Spinal cord (tissue), 10 donors: ENCODE data around the gene PCBP4. TPM values are rescaled to one million over a fixed set of nuclear protein-coding genes. Genes with fewer than 3 reads are reported as not detected.
"Not testable (repeated sequence)": the region's sequence is repeated elsewhere in the genome, so short reads cannot be mapped to it uniquely, and the experiment has no call there.

Experiments
- DNase-seq, 6 donors: peaks; one replicate each; pipeline versions ENCODE4 v3.0.0 to v3.0.0-alpha.2; 2013 to 2015; ENCODE audit warnings: low spot score in 6 of 6, low read depth in 4 of 6
- H3K27ac ChIP-seq: one replicate; pipeline ENCODE4 v1.5.1; 2013; ENCODE audit warnings: low read depth, low read length, control low read depth
- H3K27me3 ChIP-seq: one replicate; pipeline ENCODE4 v1.6.1; 2013; ENCODE audit warnings: low read length; ENCODE audit not compliant: control insufficient read depth, insufficient read depth
- H3K36me3 ChIP-seq: one replicate; pipeline ENCODE4 v1.6.1; 2013; ENCODE audit warnings: low read length; ENCODE audit not compliant: control insufficient read depth, insufficient read depth
- H3K4me1 ChIP-seq: one replicate; pipeline ENCODE4 v1.6.1; 2013; ENCODE audit warnings: low read length; ENCODE audit not compliant: control insufficient read depth, insufficient read depth
- H3K4me3 ChIP-seq: one replicate; pipeline ENCODE4 v1.5.1; 2013; ENCODE audit warnings: low read depth, low read length, control low read depth
- H3K9me3 ChIP-seq: one replicate; pipeline ENCODE4 v1.6.1; 2013; ENCODE audit warnings: low read length; ENCODE audit not compliant: control insufficient read depth, insufficient read depth
- WGBS: methylation state at CpG from one replicate; pipeline ENCODE4 v1.1.5; 2013; ENCODE audit warnings: missing lambda C conversion rate; ENCODE audit not compliant: insufficient coverage; 5-methylcytosine and 5-hydroxymethylcytosine counted together
- polyA plus RNA-seq, 2 donors: library from polyadenylated mRNA; unstranded; fragments of 120-200 nt; gene quantifications; one replicate each; pipeline ENCODE4 v1.2.1, GENCODE V29; 2013; ENCODE audit not compliant: insufficient read length in 2 of 2
- small RNA-seq: library from RNA; depleted of rRNA; stranded (forward); fragments of <200 nt; gene quantifications from one replicate; pipeline ENCODE3, GENCODE V24; 2014; ENCODE audit warnings: low replicate concordance
- total RNA-seq, 2 donors: library from RNA; depleted of rRNA in 1 of 2; stranded (reverse); fragments of 120-200 nt in 1 of 2; fragments of >200 nt in 1 of 2; gene quantifications; one replicate each; pipeline versions ENCODE4 v1.2.3 to v1.2.4, GENCODE V29; 2013 to 2014
- donor health status: healthy.

Gene PCBP4
- total and polyA plus RNA-seq, 4 donors, result 53.5 to 271 (median 159) TPM

GRCh38 chr3:51928981-51929380 lies 38.3 kb downstream of the PCBP4 start:
- H3K27me3 ChIP-seq, H3K9me3 ChIP-seq, H3K4me3 ChIP-seq, H3K4me1 ChIP-seq, H3K27ac ChIP-seq, DNase-seq: not testable (repeated sequence)
- 86% methylated on average over 3 of the region's 3 CpGs for WGBS
- H3K36me3 ChIP-seq, result peaks cover 27% of the 10 kb centered on the region

DNA sequence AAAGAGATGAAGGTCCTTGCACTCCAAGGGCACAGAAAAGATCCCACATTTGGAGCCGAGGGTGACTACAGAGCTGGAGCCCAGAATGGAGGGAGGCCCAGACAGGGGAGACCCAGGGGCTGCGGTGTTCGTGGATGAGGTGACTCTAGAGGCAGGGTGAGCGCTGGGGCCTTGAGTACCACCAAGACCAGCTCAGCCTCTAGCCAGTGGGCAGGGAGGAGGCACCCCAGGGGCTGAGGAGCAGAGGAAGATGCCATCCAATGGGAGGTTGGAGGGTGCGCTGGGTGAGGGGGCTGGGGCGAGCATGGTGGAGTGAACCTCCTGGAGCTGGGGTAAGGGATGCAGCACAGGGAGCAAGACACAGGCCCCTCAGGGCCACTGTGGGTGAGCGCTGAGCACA lies 38.8 kb downstream of the PCBP4 start:
- no peak overlapping the region for H3K4me3 ChIP-seq
- no peak for DNase-seq
- no peak overlapping the region for H3K27ac ChIP-seq
- no peaks in the 10 kb centered on the region for H3K4me1 ChIP-seq
- no peaks in the 10 kb centered on the region for H3K27me3 ChIP-seq
- H3K9me3 ChIP-seq, result no peaks in the 10 kb centered on the region
- WGBS, result 94% methylated on average over 6 of the region's 7 CpGs
- peaks cover 22% of the 10 kb centered on the region for H3K36me3 ChIP-seq

DNA sequence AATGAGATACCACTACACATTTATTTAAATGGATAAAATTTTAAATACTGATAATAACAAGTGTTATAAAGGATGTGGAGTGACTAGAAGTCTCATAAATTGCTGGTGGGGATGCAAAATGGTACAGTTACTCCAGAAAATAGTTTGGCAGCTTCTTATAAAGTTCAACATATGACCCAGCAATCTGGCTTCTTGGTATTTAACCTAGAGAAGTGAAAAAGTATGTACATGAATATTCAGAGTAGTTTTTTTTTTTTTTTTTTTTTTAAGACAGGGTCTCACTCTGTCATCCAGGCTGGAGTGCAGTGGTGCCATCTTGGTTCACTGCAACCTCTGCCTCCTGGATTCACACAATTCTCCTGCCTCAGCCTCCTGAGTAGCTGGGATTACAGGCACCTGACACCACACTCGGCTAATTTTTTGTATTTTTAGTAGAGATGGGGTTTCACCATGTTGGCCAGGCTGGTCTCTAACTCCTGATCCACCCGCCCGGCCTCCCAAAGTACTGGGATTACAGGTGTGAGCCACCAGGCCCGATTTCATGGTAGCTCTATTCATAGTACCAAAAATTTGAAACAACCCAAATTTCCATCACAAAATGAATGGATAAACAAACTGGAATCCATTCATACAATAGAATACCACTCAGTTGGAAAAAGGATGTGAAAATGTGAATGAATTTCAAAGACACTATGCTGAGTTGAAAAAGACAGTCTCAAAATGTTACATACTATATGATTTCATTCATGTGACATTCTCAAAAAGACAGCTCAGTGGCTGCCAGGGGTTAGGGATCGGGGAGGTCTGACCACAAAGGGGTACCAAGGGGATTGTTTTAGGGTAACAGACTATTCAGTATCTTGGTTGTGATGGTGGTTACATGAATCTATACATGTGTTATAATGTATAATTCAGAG lies 39.9 kb downstream of the PCBP4 start:
- peaks cover 11% of the 10 kb centered on the region for H3K36me3 ChIP-seq
- no CpG with 5 or more reads among the region's 5 CpGs for WGBS
- no peak for DNase-seq

DNA sequence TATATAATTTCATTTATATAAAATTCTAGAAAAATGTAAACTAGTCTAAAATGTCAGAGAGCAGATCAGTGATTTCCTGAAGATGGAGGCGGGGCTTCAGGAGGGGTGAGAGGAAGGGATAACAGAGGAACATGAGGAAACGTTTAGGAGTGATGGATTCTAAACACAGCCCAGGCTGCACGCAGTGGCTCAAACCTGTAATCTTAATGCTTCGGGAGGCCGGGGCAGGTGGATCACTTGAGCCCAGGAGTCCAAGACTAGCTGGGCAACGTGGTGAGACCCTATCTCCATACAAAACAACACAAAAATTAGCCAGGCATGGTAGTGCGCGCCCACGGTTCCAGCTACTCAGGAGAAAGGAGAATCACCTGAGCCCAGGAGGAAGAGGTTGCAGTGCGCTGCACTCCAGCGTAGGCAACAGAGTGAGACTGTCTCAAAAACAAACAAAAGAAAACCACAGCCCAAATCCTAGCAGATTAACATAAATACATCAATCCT lies 46.1 kb downstream of the PCBP4 start:
- Histone ChIP-seq H3K27ac (no peak overlapping the region), H3K27me3 (no peaks in the 10 kb centered on the region), H3K4me1 (no peaks in the 10 kb centered on the region), H3K9me3 (no peaks in the 10 kb centered on the region), H3K36me3 (no peaks in the 10 kb centered on the region), H3K4me3 (no peak overlapping the region)
- 87% methylated on average over 9 of the region's 11 CpGs for whole genome bisulfite sequencing
- no peak for DNase-seq

More for the DNA sequence above, 39.9 kb downstream of the PCBP4 start:
- no peak overlapping the region for H3K27ac ChIP-seq
- H3K4me3 ChIP-seq, result no peak overlapping the region
- H3K4me1 ChIP-seq, result no peaks in the 10 kb centered on the region
- no peaks in the 10 kb centered on the region for H3K27me3 ChIP-seq
- no peaks in the 10 kb centered on the region for H3K9me3 ChIP-seq

DNA sequence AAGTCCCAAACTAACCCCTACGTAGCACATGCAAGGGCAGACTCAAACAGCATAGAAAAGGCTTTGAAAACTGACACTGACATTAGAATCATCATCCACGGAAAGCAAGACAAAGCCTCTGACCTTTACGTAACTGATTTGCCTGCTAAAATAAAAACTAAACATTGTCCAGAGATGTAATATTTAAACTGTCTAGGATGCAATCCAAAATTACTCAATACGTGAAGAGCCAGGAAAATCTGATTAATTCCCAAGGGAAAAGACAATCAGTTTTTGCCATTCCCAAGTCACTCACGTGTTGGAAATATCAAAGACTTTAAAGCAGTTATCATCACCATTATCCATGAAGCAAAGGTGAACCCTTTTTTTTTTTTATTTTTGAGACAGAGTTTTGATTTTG lies 50.8 kb downstream of the PCBP4 start:
- no peaks in the 10 kb centered on the region for H3K9me3 ChIP-seq
- no peaks in the 10 kb centered on the region for H3K27me3 ChIP-seq
- H3K4me1 ChIP-seq, result no peaks in the 10 kb centered on the region
- no peak overlapping the region for H3K4me3 ChIP-seq
- no peak for DNase-seq
- no peak overlapping the region for H3K27ac ChIP-seq
- 0% methylated on average over 1 of the region's 5 CpGs for WGBS
- H3K36me3 ChIP-seq, result no peaks in the 10 kb centered on the region

DNA sequence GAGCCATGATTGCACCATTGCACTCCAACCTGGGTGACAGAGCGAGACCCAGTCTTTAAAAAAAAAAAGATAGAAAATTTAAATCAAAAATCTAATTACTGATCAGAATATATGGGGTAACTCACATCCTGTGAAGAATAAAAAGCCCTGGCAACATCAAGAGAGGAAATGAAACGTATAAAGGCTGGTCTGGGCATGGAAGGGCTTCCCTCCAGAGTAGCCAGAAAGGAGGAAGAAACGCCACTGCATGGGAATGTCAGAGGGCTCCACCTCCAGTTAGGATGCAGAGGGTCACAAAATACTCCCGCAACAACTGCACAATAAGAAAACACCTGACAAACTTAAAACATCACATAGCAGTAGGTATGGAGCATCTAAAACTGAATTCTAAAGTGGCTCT lies 59.2 kb downstream of the PCBP4 start:
- Histone ChIP-seq H3K4me3 (no peak overlapping the region), H3K9me3 (no peaks in the 10 kb centered on the region), H3K27me3 (no peaks in the 10 kb centered on the region), H3K36me3 (no peaks in the 10 kb centered on the region), H3K4me1 (no peaks in the 10 kb centered on the region), H3K27ac (no peak overlapping the region)
- DNase-seq, result no peak
- WGBS, result 60% methylated on average over 1 of the region's 4 CpGs

Small RNAs within 50 kb of the gene (small RNA-seq; reads per million reads assigned to genes)
- gene AC115284.1, result not detected

Other genes starting within 250 kb of the PCBP4 start
- gene IQCF6, start 188.2 kb downstream of the PCBP4 start, total RNA-seq, result not detected
- gene IQCF6, start 188.2 kb downstream of the PCBP4 start, polyA plus RNA-seq, result not detected
- gene IQCF2, start 105.8 kb downstream of the PCBP4 start, total RNA-seq, result not detected
- not detected for gene IQCF2, start 105.8 kb downstream of the PCBP4 start, polyA plus RNA-seq
- not detected for gene IQCF5, start 91.9 kb downstream of the PCBP4 start, total RNA-seq
- gene IQCF5, start 91.9 kb downstream of the PCBP4 start, polyA plus RNA-seq, result not detected
- not detected for gene IQCF1, start 64.1 kb downstream of the PCBP4 start, total RNA-seq
- gene IQCF1, start 64.1 kb downstream of the PCBP4 start, polyA plus RNA-seq, result under 1 TPM in 1 of 2 donors, not detected in 1; 0.39 TPM
- 10 to 100 TPM; 10.2 to 16.8 TPM for gene RRP9, start 25.6 kb downstream of the PCBP4 start, total RNA-seq
- gene RRP9, start 25.6 kb downstream of the PCBP4 start, polyA plus RNA-seq, result 10 to 100 TPM; 18.6 to 22.7 TPM
- gene PARP3, start 25.1 kb downstream of the PCBP4 start, total RNA-seq, result 10 to 100 TPM in 1 of 2 donors, 1 to 10 TPM in 1; 5.9 to 13.2 TPM
- 10 to 100 TPM; 11.6 to 14.7 TPM for gene PARP3, start 25.1 kb downstream of the PCBP4 start, polyA plus RNA-seq
- 1 to 10 TPM; 1.2 to 4.6 TPM for gene GPR62, start 12.1 kb downstream of the PCBP4 start, total RNA-seq
- gene GPR62, start 12.1 kb downstream of the PCBP4 start, polyA plus RNA-seq, result 1 to 10 TPM; 2.5 to 2.9 TPM
- gene ABHD14B, start 6.6 kb upstream of the PCBP4 start, total RNA-seq, result 10 to 100 TPM in 1 of 2 donors, 1 to 10 TPM in 1; 5.9 to 24.0 TPM
- 10 to 100 TPM; 13.5 to 21.3 TPM for gene ABHD14B, start 6.6 kb upstream of the PCBP4 start, polyA plus RNA-seq
- 10 to 100 TPM; 20.5 to 55.1 TPM for gene ABHD14A, start 7.6 kb upstream of the PCBP4 start, total RNA-seq
- 10 to 100 TPM; 61.1 to 66.6 TPM for gene ABHD14A, start 7.6 kb upstream of the PCBP4 start, polyA plus RNA-seq
- 10 to 100 TPM in 1 of 2 donors, 1 to 10 TPM in 1; 3.8 to 29.8 TPM for gene ACY1, start 16.1 kb upstream of the PCBP4 start, total RNA-seq
- gene ACY1, start 16.1 kb upstream of the PCBP4 start, polyA plus RNA-seq, result 10 to 100 TPM; 22.2 to 26.6 TPM
- 1,000 to 10,000 TPM in 1 of 2 donors, 100 to 1,000 TPM in 1; 425 to 1,251 TPM for gene RPL29, start 28.4 kb upstream of the PCBP4 start, total RNA-seq
- gene RPL29, start 28.4 kb upstream of the PCBP4 start, polyA plus RNA-seq, result 1,000 to 10,000 TPM; 1,191 to 1,243 TPM
- 10 to 100 TPM in 1 of 2 donors, 1 to 10 TPM in 1; 9.2 to 13.8 TPM for gene DUSP7, start 89.1 kb upstream of the PCBP4 start, total RNA-seq
- 10 to 100 TPM; 28.4 to 29.6 TPM for gene DUSP7, start 89.1 kb upstream of the PCBP4 start, polyA plus RNA-seq
- gene POC1A, start 187.0 kb upstream of the PCBP4 start, total RNA-seq, result 1 to 10 TPM; 3.9 to 5.0 TPM
- gene POC1A, start 187.0 kb upstream of the PCBP4 start, polyA plus RNA-seq, result 1 to 10 TPM; 7.5 to 8.5 TPM
- gene ALAS1, start 230.7 kb upstream of the PCBP4 start, total RNA-seq, result 10 to 100 TPM; 39.6 to 48.9 TPM
- gene ALAS1, start 230.7 kb upstream of the PCBP4 start, polyA plus RNA-seq, result 10 to 100 TPM; 56.4 to 57.5 TPM